Measurements from ENCODE around the gene PRSS57.
A peak's percentile ranks its signal among the peaks of the same experiment; 100 is the strongest.
"Not testable (repeated sequence)": the region's sequence is repeated elsewhere in the genome, so short reads cannot be mapped to it uniquely, and the experiment has no call there.

The PRSS57 gene

DNA sequence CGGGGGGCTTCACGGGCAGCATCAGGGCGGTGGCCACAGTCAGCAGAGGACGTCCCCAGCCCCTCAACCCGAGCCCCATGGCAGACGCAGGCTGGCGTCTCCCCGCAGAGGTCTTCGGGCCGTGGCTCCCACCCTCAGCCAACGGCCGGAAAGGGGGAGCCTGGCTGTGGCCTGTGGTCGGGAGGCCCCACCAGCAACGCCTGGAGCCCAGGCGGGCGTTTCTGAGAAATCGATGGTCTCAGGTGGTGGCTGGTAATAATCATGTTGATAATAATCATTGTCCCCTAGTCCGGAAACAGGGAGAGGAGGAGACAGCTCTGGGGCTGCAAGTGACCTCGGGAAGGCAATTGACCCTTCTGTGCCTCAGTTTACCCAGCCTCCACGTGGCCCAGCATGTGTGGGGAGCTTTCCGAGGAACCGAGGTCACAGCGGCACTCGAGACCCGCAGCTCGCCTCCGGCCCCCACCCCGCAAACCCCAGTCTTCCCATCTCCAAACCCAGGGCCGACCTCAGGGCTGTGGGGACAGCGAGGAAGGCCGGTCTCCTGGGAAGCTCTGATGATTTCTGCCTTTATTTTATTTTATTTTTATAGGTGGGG lies at the start of gene PRSS57:
PRSS57 (minus strand) TSS at position 101 of the 598 bp plus-strand sequence; CDS start at position 79, 22 bp downstream.
- no peak for DNase-seq

DNA sequence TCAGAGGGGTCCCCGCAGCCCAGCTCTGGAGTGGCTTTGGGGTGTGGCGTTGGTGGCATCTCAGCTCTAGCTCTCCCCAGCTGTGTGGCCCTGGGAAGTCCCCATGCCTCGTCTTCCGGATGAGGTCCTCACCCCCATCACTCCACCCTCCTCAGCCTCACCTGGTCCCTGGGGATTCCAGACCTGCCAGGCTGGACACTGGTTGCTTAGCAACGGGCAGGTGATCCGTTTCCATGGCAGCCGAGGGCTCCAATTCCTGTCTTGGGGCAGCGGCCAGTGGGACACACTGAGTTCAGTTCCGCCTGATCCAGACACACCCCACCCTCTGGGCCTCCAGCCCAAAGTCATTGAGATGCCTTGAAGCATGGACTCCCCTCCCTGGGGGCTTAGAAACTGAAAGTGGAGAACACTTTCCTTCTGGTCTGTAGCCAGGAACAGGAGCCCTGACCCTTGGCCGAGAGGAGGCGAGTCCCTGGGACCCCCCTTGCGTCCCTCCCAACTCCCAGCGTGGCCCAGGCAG lies 48.0 kb upstream of the PRSS57 start:
- peak; percentile 87 for DNase-seq

DNA sequence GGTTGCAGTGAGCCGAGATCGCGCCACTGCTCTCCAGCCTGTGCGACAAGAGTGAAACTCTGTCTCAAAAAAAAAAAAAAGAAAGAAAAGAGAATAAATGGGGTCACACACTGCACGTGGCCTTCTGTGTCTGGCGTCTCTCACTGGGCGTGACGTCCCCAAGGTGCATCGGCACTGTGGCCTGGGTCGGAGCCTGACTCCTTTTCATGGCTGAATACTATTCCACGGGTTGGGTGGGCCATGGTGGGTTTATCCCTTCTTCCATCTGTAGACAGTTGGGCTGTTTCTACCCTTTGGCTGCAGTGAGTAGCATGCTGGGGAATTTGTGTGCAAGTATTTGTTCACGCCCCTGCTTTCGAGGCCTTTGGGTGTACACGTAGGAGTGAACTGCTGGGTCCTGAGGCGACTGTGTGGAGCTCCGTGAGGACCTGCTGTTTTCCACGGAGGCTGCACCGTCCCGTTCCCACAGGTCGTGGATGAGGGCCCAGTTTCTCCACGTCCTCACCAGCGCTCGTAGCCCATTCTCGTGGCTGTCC lies 47.4 kb upstream of the PRSS57 start:
- DNase-seq: no peak

DNA sequence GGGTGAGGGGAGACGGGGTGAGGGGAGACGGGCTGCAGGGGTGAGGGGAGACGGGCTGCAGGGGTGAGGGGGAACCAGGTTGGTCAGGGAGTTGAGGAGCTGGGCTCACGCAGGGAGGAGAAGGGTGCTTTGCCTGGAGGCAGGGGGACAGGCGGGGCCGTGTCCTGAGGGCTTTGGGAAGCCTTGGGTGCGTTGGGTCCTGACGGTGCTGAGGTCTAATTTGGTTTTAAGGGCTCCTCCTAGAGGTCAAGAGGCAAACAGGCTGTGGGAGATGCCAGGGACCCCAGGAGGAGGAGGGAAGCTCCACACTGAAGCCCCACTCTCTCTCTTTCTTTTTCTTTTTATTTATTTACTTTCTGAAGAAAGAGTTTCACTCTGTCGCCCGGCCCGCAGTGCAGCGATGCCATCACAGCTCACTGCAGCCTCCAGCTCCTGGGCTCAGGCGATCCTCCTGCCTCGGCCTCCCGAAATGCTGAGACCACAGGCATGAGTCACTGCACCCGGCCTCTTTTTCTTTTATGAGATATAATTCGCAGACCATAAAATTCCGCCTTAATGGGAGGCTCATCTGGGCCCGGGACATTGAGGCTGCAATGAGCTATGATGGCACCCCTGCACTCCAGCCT lies 46.4 kb upstream of the PRSS57 start:
- no peak for DNase-seq

DNA sequence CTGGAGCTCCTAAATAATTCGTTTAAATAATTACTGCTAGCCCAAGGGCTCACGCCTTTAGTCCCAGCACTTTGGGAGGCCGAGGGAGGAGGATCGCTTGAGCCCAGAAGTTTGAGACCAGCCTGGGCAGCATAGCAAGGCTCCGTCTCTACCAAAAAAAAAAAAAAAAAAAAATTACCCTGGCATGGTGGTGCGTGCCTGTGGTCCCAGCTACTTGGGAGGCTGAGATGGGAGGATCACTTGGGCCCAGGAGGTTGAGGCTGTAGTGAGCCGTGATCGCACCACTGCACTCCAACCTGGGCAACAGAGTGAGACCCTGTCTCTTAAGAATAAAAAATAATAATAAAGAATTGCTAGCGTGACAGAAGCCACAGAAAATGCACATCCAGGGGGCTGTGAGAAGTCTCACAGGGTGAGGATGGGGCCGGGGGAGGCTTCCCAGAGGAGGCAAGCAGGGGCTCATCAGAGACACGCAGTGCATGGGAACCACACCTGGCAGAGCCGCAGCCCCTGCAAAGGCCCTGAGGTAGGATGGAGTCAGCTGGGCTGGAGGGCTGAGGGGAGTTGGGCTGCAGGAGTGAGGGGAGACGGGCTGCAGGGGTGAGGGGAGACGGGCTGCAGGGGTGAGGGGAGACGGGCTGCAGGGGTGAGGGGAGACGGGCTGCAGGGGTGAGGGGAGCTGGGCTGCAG lies 45.7 kb upstream of the PRSS57 start:
- not testable (repeated sequence) for DNase-seq

DNA sequence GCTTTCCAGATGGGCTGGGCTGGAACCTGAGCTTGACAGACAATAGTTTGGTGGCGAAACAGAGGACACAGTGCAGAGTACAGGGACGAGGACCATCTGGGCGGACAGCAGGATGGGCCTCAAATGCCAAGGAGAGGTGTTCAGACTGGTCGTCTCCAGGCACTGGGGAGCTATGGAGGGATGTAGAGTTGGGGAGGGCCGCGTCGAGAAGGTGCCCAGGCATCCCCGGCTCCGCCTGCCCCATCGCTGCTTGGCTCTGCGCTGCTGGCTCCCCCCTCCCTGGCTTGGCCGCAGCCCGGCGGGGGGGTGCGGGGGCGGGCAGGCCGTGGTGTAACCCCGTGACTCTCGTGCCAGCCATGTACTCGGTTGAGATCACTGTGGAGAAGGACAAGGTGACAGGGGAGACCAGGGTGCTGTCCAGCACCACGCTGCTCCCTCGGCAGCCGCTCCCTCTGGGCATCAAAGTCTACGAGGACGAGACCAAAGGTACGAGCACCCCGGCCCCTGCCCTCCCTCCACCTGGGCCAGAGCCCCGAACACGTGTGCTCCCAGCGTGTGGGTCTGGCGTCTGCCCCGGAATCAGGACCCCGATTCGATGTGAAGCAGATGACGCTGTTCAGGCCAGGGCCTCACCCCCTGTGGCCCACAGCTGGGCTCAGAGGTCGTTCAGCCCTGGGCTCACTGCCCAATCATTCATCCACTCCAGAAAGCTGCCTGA lies 44.9 kb upstream of the PRSS57 start:
- no peak for DNase-seq

DNA sequence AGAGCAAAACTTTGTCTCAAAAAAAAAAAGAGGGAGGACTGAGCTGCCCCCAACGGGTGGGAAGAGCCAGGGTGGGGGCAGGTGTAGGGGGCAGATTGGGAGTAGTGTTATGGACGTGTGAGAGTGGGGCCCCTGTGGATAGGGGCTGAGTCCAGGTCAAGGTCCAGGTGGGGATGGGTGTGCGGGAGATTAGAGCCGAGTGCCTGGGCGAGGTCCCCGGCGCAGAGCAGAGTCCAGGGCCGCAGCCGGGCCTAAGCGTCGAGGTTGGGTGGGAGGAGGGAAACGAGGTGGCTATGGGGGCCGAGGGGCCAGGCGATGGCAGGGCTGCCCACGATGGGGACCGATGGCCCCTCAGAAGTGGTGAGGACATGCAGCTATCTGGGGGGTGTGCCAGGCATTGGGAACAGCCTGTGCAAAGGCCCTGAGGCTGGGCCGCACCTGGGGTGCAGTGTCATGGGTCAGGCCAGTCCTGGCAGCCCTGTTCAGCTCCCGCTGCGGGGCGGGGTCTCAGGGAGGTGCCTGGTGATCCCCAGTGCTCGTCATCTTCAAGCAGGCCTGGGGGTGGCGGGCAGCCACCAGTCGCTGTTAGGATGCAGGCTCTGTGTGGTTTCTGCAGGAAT lies 43.4 kb upstream of the PRSS57 start:
- DNase-seq: no peak

DNA sequence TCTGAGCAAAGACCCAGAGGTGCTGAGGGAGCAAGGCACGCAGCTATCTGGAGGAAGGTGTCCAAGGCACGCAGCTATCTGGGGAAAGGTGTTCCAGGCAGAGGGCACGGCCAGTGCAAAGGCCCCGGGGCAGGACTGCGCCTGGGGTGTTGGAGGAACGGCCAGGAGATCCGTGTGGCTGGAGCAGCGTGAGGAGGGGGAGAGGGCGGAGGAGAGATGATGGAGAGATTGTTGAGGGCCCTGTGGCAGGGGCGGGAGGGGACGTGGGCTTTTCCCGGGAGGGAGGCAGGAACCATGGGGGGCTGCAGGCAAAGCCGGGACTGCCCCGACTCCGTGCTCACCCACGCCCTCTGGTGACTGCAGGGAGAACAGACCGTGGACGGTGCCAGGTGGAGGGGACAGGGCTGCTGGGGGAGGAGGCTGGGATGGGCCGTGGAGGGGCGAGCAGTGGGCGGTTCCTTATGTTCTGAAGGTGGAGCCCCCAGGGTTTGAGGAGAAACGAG lies 42.4 kb upstream of the PRSS57 start:
- no peak for DNase-seq

DNA sequence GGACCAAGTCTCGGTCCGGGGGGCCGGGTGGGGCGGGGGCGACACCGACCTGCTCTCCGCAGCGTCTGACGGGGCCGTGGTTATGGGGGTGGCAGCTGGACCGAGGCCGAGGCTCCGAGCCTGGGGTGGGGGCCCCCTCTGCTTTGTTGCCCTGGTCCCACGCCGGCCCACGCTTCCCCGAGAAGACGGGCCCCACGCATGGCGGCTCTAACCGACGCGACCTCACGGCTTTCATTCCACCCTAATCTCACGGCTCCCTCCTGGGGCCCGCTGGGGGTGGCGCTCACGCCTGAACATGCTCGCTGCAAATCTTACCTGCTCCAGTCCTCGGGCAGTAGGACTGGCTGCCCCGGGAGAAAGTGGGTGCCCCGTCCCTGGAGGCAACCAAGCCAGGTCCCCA lies 40.9 kb upstream of the PRSS57 start:
- no peak for DNase-seq

DNA sequence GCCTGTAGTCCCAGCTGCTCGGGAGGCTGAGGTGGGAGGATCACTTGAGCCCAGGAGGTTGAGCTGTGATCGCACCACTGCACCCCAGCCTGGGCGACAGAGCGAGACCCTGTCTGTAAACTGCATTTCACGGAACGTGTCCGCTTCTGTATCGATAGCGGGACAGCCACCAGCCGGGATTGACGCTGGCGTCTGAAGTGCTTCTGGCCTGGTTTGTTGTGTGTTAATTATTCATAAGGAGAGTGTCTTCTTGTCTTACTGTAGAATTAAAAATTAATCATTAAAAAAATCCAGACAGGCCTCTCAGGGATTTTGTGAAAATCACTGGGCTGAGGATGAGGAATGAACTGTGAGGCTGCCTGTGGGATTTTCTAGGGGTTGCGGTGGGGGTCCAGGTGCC lies 39.5 kb upstream of the PRSS57 start:
- DNase-seq: no peak

DNA sequence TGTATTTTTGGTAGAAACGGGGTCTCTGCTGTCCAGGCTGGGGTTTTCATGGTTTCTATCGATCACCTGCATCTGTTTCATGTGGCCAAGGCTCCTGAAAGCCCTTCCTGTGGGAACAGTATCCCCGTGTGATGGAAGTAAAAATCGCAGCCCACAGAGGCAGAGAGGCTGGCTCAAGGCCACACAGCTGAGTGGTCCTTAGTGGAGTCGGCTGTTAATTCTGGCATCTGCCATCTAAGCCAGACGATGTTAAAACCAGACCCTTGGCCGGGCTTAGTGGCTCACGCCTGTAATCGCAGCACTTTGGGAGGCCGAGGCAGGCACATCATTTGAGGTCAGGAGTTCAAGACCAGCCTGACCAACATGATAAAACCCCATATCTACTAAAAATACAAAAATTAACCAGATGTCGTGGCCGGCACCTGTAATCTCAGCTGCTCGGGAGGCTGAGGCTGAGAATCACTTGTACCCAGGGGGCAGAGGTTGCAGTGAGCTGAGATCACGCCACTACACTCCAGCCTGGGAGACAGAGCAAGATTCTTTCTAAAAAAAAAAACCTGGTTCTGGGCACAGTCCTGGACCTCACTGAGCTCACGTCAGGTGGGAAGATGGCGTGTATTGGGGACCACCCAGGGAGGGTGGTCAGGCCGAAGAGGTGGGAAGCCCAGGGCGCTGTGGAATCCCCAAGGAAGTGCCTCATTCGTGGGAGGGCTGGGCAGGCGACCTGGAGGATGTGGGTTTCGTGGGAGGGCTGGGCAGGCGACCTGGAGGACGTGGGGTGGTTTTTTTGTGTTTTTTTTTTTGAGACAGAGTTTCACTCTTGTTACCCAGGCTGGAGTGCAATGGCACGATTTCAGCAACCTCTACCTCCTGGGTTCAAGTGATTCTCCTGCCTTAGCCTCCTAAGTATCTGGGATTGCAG lies 37.2 kb upstream of the PRSS57 start:
- DNase-seq: no peak

DNA sequence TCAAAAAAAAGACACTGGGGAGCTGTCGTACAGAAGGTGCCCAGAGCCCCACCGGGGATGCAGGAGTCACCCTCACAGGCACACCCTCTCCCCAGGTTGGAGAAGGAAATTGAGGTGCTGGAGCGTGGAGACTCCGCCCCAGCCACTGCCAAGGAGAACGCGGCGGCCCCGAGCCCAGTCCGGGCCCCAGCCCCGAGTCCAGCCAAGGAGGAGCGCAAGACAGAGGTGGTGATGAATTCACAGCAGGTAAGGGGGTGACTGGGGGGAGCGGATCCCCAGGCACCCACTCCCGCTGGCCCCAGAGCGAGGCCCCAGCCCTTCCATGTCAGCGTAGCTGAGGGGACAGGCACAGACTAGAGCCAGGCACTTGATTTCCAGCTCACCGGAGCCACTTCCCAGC lies 35.7 kb upstream of the PRSS57 start:
- no peak for DNase-seq

DNA sequence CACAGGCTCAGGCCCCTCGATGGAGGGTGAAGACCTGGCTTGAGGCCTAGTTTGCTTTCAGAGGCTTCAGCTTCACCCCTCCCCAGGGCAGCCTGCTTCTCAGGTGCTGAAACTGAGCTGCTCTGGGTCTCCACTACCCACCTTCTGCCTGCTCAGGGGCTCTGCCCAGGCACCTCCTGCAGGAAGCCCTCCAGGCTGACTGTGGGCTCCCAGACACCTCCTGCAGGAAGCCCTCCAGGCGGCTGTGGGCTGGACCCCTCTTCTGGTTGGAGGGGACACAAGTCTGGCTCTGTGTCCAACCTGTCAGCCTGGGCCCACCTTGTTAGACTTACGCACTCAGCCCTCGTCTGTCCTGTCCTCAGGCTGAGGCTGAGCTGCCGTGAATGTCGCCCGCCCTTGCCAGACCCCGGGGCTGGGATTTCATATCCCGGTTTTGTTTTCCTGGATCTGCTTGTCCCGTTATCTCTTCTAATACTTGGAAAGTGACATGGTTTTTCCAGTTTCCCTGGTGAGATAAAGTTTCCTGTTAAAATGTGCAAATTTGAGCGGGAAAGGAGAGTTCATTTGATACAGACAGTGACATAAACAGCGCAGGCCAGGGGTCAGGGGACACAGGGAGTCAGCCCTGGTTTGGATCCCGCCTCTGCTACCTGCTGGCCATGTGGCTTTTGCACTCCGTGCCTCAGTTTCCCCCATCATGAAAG lies 34.9 kb upstream of the PRSS57 start:
- no peak for DNase-seq

DNA sequence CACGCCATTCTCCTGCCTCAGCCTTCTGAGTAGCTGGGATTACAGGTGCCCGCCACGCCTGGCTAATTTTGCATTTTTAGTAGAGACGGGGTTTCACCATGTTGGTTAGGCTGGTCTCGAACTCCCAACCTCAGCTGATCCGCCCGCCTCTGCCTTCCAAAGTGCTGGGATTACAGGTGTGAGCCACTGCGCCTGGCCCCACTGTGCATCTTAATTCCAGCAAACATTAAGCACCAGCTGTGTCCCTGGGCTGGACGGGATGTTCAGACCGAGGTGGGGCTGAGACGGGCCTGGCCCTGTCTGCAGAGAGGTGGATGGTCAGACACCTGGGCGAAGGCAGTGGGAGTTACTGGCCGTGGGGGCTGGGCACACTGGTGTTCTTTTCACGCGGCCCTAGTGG lies 34.3 kb upstream of the PRSS57 start:
- not testable (repeated sequence) for DNase-seq

DNA sequence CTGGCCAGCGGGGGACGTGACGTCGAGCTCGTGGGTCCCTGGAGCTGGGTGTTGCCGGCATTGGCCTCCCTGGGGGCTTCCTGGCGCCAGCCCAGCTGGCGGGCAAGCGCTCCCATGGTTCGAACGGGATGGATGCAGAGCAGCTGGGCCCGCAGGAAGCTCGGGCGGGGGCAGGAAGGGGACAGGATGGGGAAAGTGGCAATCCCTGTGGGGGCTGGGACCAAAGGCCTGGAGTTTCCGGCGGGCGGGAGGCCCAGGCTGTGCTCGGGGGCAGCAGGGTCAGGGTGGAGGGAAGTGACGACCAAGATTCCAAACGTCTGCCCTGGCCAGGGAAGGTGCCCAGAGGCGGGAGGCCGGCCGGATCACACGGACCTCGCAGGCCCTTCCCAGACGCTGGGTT lies 32.8 kb upstream of the PRSS57 start:
- DNase-seq: peak; percentile 73

DNA sequence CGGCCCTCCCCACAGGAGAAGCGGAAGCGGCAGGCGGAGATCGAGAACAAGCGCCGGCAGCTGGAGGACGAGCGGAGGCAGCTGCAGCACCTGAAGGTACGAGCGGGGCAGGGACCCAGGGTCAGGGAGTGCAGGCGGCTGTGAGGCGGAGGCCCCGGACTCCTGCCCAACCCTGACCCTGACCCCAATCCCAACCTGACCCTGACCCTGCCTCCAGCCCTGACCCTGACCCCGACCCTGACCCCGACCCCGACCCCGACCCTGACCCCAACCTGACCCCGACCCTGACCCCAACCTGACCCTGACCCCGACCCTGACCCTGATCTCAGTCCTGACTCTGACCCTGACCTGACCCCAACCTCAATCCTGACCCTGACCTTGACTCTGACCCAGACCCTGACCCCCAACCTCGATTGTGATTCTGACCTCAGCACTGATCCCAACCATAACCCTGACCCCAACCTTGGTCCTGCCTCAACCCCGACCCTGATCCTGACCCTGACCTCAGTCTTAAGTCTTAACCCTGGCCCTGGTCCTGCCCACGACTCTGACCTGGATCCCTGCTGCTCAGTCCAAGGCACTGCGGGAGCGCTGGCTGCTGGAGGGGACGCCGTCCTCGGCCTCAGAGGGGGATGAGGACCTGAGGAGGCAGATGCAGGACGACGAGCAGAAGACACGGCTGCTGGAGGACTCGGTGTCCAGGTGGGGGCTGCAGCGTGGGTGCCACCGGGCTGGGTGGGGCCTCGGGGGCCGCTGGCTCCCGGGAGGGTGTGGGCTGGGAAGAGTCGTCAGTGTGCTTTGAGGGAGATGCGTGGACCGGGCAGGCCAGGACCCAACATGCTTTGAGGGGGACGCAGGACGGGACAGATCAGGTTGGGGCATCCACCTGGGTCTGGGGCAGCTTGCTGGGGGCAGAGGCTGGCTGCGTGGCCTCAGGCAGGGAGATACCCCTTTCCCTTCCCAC lies 32.0 kb upstream of the PRSS57 start:
- no peak for DNase-seq

DNA sequence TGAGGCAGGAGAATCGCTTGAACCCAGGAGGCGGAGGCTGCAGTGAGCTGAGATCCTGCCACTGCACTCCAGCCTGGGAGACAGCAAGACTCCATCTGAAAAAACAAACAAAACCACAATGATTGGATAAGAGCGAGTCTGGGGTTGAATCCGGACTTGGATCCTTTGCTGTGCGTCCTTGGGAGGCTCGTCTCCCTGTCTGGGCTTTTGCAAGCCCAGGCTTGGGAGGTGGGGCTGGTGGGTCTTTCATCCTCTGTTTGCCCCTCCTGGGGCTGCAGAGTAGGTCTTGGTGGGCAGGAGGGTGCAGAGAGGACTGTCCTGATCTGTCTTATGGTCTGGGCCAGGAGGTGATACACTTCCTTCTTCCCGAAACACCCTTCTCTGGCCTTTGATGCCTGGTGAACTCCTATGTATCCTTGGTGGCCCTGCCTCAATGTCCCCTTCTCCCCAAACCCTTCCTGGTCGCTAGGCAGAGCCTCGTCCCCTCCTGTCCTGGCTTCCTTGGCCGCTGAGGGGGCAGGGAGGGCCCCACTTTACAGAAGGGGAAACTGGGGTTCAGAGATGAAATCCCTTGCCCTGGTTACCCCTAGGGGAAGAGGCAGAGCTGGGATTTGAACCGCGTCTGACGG lies 30.3 kb upstream of the PRSS57 start:
- DNase-seq: no peak

DNA sequence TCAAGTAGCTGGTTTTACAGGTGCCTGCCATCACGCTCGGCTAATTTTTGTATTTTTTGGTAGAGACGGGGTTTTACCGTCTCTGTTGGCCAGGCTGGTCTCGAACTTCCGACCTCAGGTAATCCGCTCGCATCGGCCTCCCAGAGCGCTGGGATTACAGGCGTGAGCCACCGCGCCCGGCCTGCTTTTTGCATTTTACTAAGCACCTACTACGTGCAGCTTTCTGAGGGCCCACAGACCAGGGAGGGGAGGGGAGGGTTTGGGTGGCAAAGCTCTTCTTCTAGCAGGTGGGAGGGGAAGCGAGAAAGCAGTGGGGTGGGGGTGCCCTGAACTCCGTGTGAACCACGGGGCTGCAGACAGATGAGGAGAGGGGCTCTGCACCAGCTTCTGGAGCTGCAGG lies 28.5 kb upstream of the PRSS57 start:
- DNase-seq: no peak

DNA sequence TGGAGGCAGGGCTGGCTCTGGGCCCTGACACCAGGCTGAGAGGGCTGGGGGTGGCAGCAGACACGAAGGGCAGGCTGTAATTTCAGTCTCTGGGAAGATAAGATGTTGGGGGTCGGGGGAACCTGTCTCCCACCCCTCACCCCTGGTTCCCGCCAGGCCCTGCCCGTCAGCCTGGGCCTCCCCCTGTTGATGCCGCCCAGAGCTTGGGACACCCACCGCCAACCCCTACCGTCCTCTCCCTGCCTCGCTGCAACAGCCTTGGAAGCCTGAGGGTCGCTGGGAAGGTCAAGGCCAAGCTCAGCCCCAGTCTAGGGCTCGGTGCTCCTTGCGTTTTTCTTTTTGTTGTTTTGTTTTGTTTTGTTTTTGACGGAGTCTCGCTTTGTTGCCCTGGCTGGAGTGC lies 28.0 kb upstream of the PRSS57 start:
- no peak for DNase-seq
